Measurements from ENCODE around the gene XPOT. TPM values are rescaled to one million over a fixed set of nuclear protein-coding genes. Genes with fewer than 3 reads are reported as not detected.

XPOT gene
- total RNA-seq, 1 experiment from 2014 or later: 155 TPM

- no peak for TF ChIP-seq REST (IDR thresholded peaks at IDR 0.05; ENCODE audit: insufficient read depth in 1 of 2, low read depth in 2 of 2, low read length in 1 of 2)
- TF ChIP-seq POLR2AphosphoS5 (IDR thresholded peaks at IDR 0.05; ENCODE audit: low read depth, low read length): no peak
- TF ChIP-seq SIN3A (IDR thresholded peaks at IDR 0.05; ENCODE audit: borderline replicate concordance, insufficient read depth, low read depth, low read length): no peak
- TF ChIP-seq TCF7L2 (IDR thresholded peaks at IDR 0.05; ENCODE audit: low read depth, low read length): no peak
- no peak for TF ChIP-seq CTCF (IDR thresholded peaks at IDR 0.05)
- intact Hi-C loops (cut with micrococcal nuclease; ENCODE audit: unreplicated experiment) (no loop called here), in situ Hi-C loops (cut with HindIII; ENCODE audit: low pct_unique_long_range_greater_than_20kb, low sequenced_read_pairs) (no loop called here)
- DNase-seq (ENCODE audit: low read depth, low spot score): no peak
- no TSS peak for BruUV-seq (replicated peaks)
- H3K4me1 ChIP-seq (ENCODE audit: control insufficient read depth, insufficient read depth, low read length): no peaks in the 10 kb centered on the region; the same call in 1 of the 2 replicates
- no peaks in the 10 kb centered on the region for H3K27me3 ChIP-seq (ENCODE audit: control insufficient read depth, insufficient read depth, low read length)
- H3K9me3 ChIP-seq (ENCODE audit: control insufficient read depth, insufficient read depth, low read depth, low read length): no peaks in the 10 kb centered on the region
- ChIA-PET POLR2A (no interaction called here), CTCF (no interaction called here)
- no peak overlapping the region for H3K4me3 ChIP-seq (ENCODE audit: low read depth in 2 of 2, low read length in 2 of 2)
- no peak for ATAC-seq
- H3K27ac ChIP-seq (ENCODE audit: low read length): no peak overlapping the region
- peaks cover 50% of the 10 kb centered on the region for H3K36me3 ChIP-seq (ENCODE audit: control insufficient read depth, insufficient read depth, low read length)
These were observed 8.3 kb downstream of the XPOT start for GRCh38 chr12:64412459-64412858.

GRCh38 chr12:64413884-64414283 is 9.7 kb downstream of the XPOT start:
- intact Hi-C loops (cut with micrococcal nuclease; ENCODE audit: unreplicated experiment): no loop called here

More at GRCh38 chr12:64413884-64414283, 9.7 kb downstream of the XPOT start:
- Histone ChIP-seq H3K4me3 (ENCODE audit: low read depth in 2 of 2, low read length in 2 of 2) (no peak overlapping the region), H3K36me3 (ENCODE audit: control insufficient read depth, insufficient read depth, low read length) (peaks cover 64% of the 10 kb centered on the region), H3K4me1 (ENCODE audit: control insufficient read depth, insufficient read depth, low read length) (no peaks in the 10 kb centered on the region), H3K27ac (ENCODE audit: low read length) (no peak overlapping the region), H3K27me3 (ENCODE audit: control insufficient read depth, insufficient read depth, low read length) (no peaks in the 10 kb centered on the region), H3K9me3 (ENCODE audit: control insufficient read depth, insufficient read depth, low read depth, low read length) (no peaks in the 10 kb centered on the region)
- ChIA-PET POLR2A (no interaction called here), CTCF (no interaction called here)
- in situ Hi-C loops (cut with HindIII; ENCODE audit: low pct_unique_long_range_greater_than_20kb, low sequenced_read_pairs): no loop called here
- no peak for DNase-seq (ENCODE audit: low read depth, low spot score)
- BruUV-seq (replicated peaks): no TSS peak
- ATAC-seq: no peak
- TF ChIP-seq CTCF (IDR thresholded peaks at IDR 0.05) (no peak), POLR2AphosphoS5 (IDR thresholded peaks at IDR 0.05; ENCODE audit: low read depth, low read length) (no peak), TCF7L2 (IDR thresholded peaks at IDR 0.05; ENCODE audit: low read depth, low read length) (no peak), REST (IDR thresholded peaks at IDR 0.05; ENCODE audit: insufficient read depth in 1 of 2, low read depth in 2 of 2, low read length in 1 of 2) (no peak), SIN3A (IDR thresholded peaks at IDR 0.05; ENCODE audit: borderline replicate concordance, insufficient read depth, low read depth, low read length) (no peak)
